GM19238 (cell line): Measurements from ENCODE around the gene PANX3.
"Not testable (repeated sequence)": the region's sequence is repeated elsewhere in the genome, so short reads cannot be mapped to it uniquely, and the experiment has no call there.

Experiments used
- DNase-seq: peaks from one replicate; pipeline ENCODE4 v3.0.0; 2011; ENCODE audit warnings: low spot score; ENCODE audit not compliant: insufficient read length

The PANX3 gene

GRCh38 chr11:124611064-124611463, at the start of gene PANX3:
PANX3 (plus strand) TSS chr11:124611428; CDS start chr11:124611557, 129 bp downstream.
- DNase-seq: no peak

GRCh38 chr11:124569697-124570096, 41.5 kb upstream of the PANX3 start, which contains the start of gene OR8A1:
OR8A1 (plus strand) TSS chr11:124569997; CDS start chr11:124570120, 123 bp downstream.
- no peak for DNase-seq

- DNase-seq: no peak
Observed at GRCh38 chr11:124570160-124570559, 41.1 kb upstream of the PANX3 start.

GRCh38 chr11:124577716-124578427, 33.4 kb upstream of the PANX3 start:
- DNase-seq: no peak

- DNase-seq: no peak
Observed at GRCh38 chr11:124578761-124579160, 32.5 kb upstream of the PANX3 start.

GRCh38 chr11:124581817-124582216, 29.4 kb upstream of the PANX3 start:
- DNase-seq: no peak

GRCh38 chr11:124582565-124582964, 28.7 kb upstream of the PANX3 start:
- no peak for DNase-seq

GRCh38 chr11:124583781-124584180, 27.4 kb upstream of the PANX3 start:
- DNase-seq: no peak

GRCh38 chr11:124584681-124585372, 26.4 kb upstream of the PANX3 start:
- DNase-seq: no peak

GRCh38 chr11:124586238-124586860, 24.9 kb upstream of the PANX3 start:
- DNase-seq: no peak

GRCh38 chr11:124591430-124591829, 19.8 kb upstream of the PANX3 start:
- no peak for DNase-seq

- no peak for DNase-seq
Observed at GRCh38 chr11:124592627-124593026, 18.6 kb upstream of the PANX3 start.

GRCh38 chr11:124595302-124595701, 15.9 kb upstream of the PANX3 start:
- no peak for DNase-seq

- no peak for DNase-seq
Observed at GRCh38 chr11:124597626-124598025, 13.6 kb upstream of the PANX3 start.

GRCh38 chr11:124600621-124601320, 10.5 kb upstream of the PANX3 start:
- no peak for DNase-seq

- DNase-seq: no peak
Observed at GRCh38 chr11:124602193-124602592, 9.0 kb upstream of the PANX3 start.

GRCh38 chr11:124602723-124603122, 8.5 kb upstream of the PANX3 start:
- DNase-seq: not testable (repeated sequence)

- DNase-seq: no peak
Observed at GRCh38 chr11:124605719-124606118, 5.5 kb upstream of the PANX3 start.

- DNase-seq: no peak
Observed at GRCh38 chr11:124608147-124608546, 3.1 kb upstream of the PANX3 start.

- no peak for DNase-seq
Observed at GRCh38 chr11:124610295-124610694, 933 bp upstream of the PANX3 start.

- DNase-seq: no peak
Observed at GRCh38 chr11:124612045-124612444, 817 bp downstream of the PANX3 start.
